Immature natural killer cell (primary cell): ENCODE measurements around the gene MAP3K1. TPM values are rescaled to one million over a fixed set of nuclear protein-coding genes. Genes with fewer than 3 reads are reported as not detected.
"Not testable (repeated sequence)": the region's sequence is repeated elsewhere in the genome, so short reads cannot be mapped to it uniquely, and the experiment has no call there.

Experiments
- DNase-seq, 3 donors: peaks; one replicate each; pipeline ENCODE4 v3.0.0; 2022; ENCODE audit warnings: mixed read lengths in 1 of 3
- H3K27ac Mint-ChIP-seq, 6 donors: one replicate each; pipeline ENCODE4 v1.8.0; 2020; ENCODE audit warnings: mixed read lengths in 6 of 6, mild to moderate bottlenecking in 5 of 6, inconsistent platforms in 4 of 6, moderate library complexity in 3 of 6
- H3K27me3 Mint-ChIP-seq, 3 donors: one replicate each; pipeline ENCODE4 v1.8.0; 2020 to 2021; ENCODE audit warnings: low read depth in 3 of 3, mild to moderate bottlenecking in 3 of 3, mixed read lengths in 3 of 3, moderate library complexity in 3 of 3, inconsistent platforms in 1 of 3
- H3K36me3 Mint-ChIP-seq, 3 donors: one replicate each; pipeline ENCODE4 v1.8.0; 2020; ENCODE audit warnings: mixed read lengths in 3 of 3, inconsistent platforms in 2 of 3, mild to moderate bottlenecking in 2 of 3
- H3K4me1 Mint-ChIP-seq, 2 donors: one replicate each; pipeline ENCODE4 v1.8.0; 2020; ENCODE audit warnings: inconsistent platforms in 2 of 2, mild to moderate bottlenecking in 2 of 2, mixed read lengths in 2 of 2, moderate library complexity in 1 of 2
- H3K4me3 Mint-ChIP-seq, 5 donors: one replicate each; pipeline ENCODE4 v1.8.0; 2020; ENCODE audit warnings: mild to moderate bottlenecking in 5 of 5, mixed read lengths in 5 of 5, inconsistent platforms in 3 of 5, moderate library complexity in 3 of 5
- H3K9me3 Mint-ChIP-seq, 6 donors: one replicate each; pipeline ENCODE4 v1.8.0; 2020; ENCODE audit warnings: mild to moderate bottlenecking in 6 of 6, mixed read lengths in 6 of 6, inconsistent platforms in 4 of 6, moderate library complexity in 3 of 6
- polyA plus RNA-seq, 3 donors: library from polyadenylated mRNA; unstranded; fragments of 300-500 nt; fragmentation: Illumina TruSeq; gene quantifications; one replicate each; pipeline ENCODE4 v1.2.3, GENCODE V29; 2021

Gene MAP3K1
- polyA plus RNA-seq, 3 donors from 2014 or later = 5.8 to 16.7 (median 10.2) TPM

DNA sequence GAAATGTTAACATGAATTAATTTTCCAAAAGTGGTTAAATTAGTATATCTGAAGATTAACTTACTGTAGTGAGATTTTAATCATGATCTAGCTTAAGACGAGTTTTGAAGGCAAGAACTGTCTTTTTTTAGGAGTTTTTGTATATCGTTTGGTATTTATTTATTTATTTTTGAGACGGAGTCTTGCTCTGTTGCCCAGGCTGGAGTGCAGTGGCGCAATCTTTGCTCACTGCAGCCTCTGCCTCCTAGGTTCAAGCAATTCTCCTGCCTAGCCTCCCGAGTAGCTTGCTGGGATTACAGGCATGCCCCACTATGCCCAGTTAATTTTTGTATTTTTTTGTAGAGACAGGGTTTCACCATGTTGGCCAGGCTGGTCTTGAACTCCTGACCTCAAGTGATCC is 6.5 kb downstream of the MAP3K1 start:
- not testable (repeated sequence) for H3K27me3 Mint-ChIP-seq, H3K9me3 Mint-ChIP-seq, DNase-seq, H3K4me3 Mint-ChIP-seq, H3K36me3 Mint-ChIP-seq, H3K27ac Mint-ChIP-seq
- peaks cover 73 to 92% of the 10 kb centered on the region in 2 donors for H3K4me1 Mint-ChIP-seq

DNA sequence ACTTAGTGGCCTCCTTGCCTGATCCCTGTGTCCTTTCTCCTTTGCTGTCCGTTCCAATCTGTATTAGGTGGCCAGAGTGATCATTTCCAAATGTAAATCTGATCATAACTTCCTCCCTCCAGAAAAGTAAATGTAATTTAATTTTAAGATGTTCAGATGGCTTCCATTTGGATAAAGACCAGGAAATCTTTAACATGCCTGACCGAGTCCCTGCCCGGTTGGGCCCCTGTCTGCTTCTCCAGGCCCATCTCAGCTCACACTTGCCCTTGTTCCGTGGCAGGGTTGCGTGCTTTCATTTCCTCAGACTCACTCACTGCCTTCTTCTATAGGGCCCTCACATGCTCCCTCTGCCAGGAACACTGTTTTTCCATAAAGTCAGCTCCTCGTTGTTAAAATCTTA is 7.6 kb downstream of the MAP3K1 start:
- Mint-ChIP-seq H3K4me1 (peaks cover 70 to 90% of the 10 kb centered on the region in 2 donors), H3K36me3 (no peaks in the 10 kb centered on the region), H3K4me3 (no peak overlapping the region), H3K27me3 (peaks cover 0 to 1% (median 0%) of the 10 kb centered on the region in 3 donors), H3K9me3 (no peaks in the 10 kb centered on the region), H3K27ac (peak overlapping the region in 1 of 6 donors; percentile 23)
- DNase-seq = no peak

GRCh38 chr5:56824019-56824418 is 8.7 kb downstream of the MAP3K1 start:
- no peaks in the 10 kb centered on the region for H3K36me3 Mint-ChIP-seq
- no peak overlapping the region for H3K4me3 Mint-ChIP-seq
- peaks cover 0 to 1% (median 0%) of the 10 kb centered on the region in 3 donors for H3K27me3 Mint-ChIP-seq
- H3K9me3 Mint-ChIP-seq = no peaks in the 10 kb centered on the region
- peaks cover 71 to 90% of the 10 kb centered on the region in 2 donors for H3K4me1 Mint-ChIP-seq
- H3K27ac Mint-ChIP-seq = peak overlapping the region in 4 of 6 donors; percentile 3 to 43 (median 11)
- DNase-seq = no peak

DNA sequence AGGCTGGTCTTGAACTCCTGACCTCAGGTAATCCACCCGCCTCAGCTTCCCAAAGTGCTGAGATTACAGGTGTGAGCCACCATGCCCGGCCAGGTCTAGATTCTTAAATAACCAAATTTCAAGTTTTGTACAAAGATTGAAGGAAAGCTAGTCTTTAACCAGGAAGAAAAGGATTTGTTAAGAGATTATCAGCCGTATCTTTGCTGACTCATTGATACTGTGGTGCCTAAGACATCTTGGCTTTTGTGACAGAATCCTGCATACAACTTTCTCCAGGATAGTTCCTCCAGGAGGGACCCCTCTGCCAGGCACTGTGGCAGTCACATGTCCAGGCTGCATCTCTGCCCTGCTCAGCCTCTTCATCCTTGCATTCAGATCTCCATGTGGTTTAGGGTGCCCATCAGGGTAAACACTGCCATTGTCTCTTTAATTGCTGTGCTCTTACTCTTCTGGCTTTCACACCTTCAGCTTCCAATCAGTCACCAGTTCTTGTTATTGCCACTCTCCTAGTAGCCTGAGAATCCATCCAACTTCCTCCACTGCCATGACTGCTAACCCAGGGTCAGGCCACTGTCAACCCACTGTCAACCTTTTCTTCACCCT is 10.0 kb downstream of the MAP3K1 start:
- H3K27me3 Mint-ChIP-seq = peaks cover 0 to 1% (median 0%) of the 10 kb centered on the region in 3 donors
- H3K9me3 Mint-ChIP-seq = no peaks in the 10 kb centered on the region
- H3K4me1 Mint-ChIP-seq = peaks cover 74 to 90% of the 10 kb centered on the region in 2 donors
- H3K27ac Mint-ChIP-seq = peak overlapping the region in 3 of 6 donors; percentile 23 to 42 (median 33)
- no peaks in the 10 kb centered on the region for H3K36me3 Mint-ChIP-seq
- no peak for DNase-seq
- peak overlapping the region in 2 of 5 donors; percentile 6 to 43 for H3K4me3 Mint-ChIP-seq

DNA sequence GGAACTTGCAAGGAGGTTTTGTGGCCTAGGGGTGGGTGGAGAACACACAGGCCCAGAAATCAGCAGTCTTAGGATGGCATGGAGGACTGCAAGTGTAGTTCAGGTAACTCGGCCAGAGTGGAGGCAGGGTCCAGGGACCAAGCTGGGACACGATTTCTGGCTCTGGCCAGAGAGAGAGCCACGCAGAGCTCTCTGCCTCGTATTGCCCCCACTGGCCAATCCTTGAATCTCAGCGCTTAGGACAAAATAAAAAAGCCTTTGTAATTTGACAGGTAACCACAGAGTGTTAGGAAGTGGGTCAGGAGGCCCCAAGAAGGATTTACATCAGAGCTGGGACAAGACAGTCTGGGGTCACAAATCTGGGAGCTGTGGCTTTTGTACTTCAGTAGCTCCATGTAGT is 11.7 kb downstream of the MAP3K1 start:
- no peak overlapping the region for H3K4me3 Mint-ChIP-seq
- no peaks in the 10 kb centered on the region for H3K36me3 Mint-ChIP-seq
- peaks cover 0 to under 1% (median 0%) of the 10 kb centered on the region in 3 donors for H3K27me3 Mint-ChIP-seq
- peak overlapping the region in 3 of 6 donors; percentile 21 to 52 (median 38) for H3K27ac Mint-ChIP-seq
- peaks cover 76 to 97% of the 10 kb centered on the region in 2 donors for H3K4me1 Mint-ChIP-seq
- no peak for DNase-seq
- H3K9me3 Mint-ChIP-seq = no peaks in the 10 kb centered on the region

DNA sequence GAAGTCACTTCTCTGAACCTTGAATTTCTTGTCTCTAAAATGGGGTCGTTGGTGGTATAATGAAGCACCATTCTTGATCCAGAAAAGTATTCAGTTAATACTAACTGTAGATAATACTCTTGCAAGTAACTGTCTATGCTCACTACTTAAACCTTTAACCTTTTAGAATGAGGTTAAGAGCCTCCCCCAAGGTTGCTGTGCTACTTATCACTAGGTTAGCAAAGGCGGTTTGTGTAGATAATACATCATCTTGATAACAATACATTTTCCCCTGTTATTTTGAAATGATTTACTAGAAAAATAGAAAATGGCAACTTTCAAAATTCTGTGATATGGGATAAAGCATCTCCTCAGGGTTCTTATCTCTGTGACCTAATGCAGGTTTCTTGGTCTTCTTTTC is 12.6 kb downstream of the MAP3K1 start:
- peaks cover 76 to 94% of the 10 kb centered on the region in 2 donors for H3K4me1 Mint-ChIP-seq

GRCh38 chr5:56829137-56829908 is 14.0 kb downstream of the MAP3K1 start:
- H3K36me3 Mint-ChIP-seq = no peaks in the 10 kb centered on the region
- H3K9me3 Mint-ChIP-seq = no peaks in the 10 kb centered on the region
- no peaks in the 10 kb centered on the region for H3K27me3 Mint-ChIP-seq
- no peak overlapping the region for H3K4me3 Mint-ChIP-seq
- DNase-seq = no peak
- peaks cover 79 to 94% of the 10 kb centered on the region in 2 donors for H3K4me1 Mint-ChIP-seq
- H3K27ac Mint-ChIP-seq = peak overlapping the region in 1 of 6 donors; percentile 12

More for the DNA sequence above, 12.6 kb downstream of the MAP3K1 start:
- Mint-ChIP-seq H3K4me3 (no peak overlapping the region), H3K9me3 (no peaks in the 10 kb centered on the region), H3K27me3 (no peaks in the 10 kb centered on the region), H3K36me3 (no peaks in the 10 kb centered on the region), H3K27ac (peak overlapping the region in 2 of 6 donors; percentile 21 to 36)
- no peak for DNase-seq

DNA sequence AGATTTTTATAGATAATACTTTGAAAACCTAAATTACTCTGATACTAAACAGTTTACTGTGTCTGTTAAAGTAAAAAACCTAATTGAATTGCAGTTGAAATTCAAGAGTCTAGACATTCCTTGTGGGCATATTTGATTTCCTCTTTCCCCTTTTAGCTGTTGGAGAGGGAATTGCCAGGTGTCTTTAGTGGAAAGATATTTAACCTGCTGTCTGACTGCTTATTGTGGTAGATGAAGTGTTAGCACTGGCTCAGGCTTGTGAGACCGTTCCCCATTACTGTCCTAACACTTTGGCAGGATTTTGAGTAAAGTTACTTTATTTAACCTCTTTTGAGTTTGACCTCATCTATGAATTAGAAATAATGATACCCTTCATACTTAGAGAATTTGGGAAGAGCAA is 16.4 kb downstream of the MAP3K1 start:
- no peaks in the 10 kb centered on the region for H3K9me3 Mint-ChIP-seq
- H3K4me1 Mint-ChIP-seq = peaks cover 80 to 93% of the 10 kb centered on the region in 2 donors
- no peaks in the 10 kb centered on the region for H3K36me3 Mint-ChIP-seq
- DNase-seq = no peak
- peak overlapping the region in 2 of 6 donors; percentile 37 to 43 for H3K27ac Mint-ChIP-seq
- H3K27me3 Mint-ChIP-seq = no peaks in the 10 kb centered on the region
- H3K4me3 Mint-ChIP-seq = no peak overlapping the region

DNA sequence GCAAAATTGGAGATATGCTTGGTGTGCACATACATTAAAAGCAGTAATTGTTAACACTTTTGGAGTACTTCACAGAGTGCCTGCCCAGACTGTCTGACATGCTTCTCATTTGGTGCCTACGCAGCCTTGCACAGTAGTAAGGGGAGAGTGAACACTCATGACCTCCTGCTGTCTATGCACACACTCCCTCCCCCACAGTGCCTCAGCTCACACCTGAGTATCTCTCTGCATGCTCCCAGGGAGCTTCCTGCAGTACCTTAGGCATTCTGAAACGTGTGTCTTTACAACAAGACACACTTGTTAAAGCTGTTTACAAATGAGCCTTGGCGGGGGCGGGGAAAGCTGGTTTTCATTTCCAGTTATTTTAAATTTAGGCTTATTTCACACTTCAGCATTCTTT is 18.0 kb downstream of the MAP3K1 start:
- H3K9me3 Mint-ChIP-seq = no peaks in the 10 kb centered on the region
- H3K4me1 Mint-ChIP-seq = peaks cover 83 to 95% of the 10 kb centered on the region in 2 donors
- DNase-seq = no peak
- H3K27me3 Mint-ChIP-seq = no peaks in the 10 kb centered on the region
- H3K27ac Mint-ChIP-seq = no peak overlapping the region
- H3K4me3 Mint-ChIP-seq = no peak overlapping the region
- no peaks in the 10 kb centered on the region for H3K36me3 Mint-ChIP-seq

DNA sequence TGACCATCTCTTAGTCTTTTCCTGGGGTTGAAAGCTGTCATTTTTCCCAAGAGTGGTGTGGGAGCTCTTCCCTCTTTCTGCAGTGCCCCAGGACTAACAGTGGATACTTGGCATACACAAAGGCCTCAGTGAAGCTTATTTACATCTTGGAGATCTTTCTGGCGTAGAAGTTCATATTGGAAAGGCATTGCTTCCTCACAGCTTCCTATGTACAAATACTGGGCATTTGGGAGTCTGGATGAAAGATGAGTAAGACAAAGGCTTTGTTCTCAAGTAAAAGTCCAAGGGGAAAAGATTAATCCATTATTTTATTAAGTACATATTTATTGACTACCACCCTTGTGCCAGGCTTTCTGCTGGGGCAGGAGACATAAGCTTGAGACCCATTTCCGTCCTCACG is 22.0 kb downstream of the MAP3K1 start:
- no peaks in the 10 kb centered on the region for H3K36me3 Mint-ChIP-seq
- peak overlapping the region in 5 of 6 donors; percentile 5 to 57 (median 19) for H3K27ac Mint-ChIP-seq
- DNase-seq = no peak
- no peak overlapping the region for H3K4me3 Mint-ChIP-seq
- no peaks in the 10 kb centered on the region for H3K27me3 Mint-ChIP-seq
- peaks cover 65 to 83% of the 10 kb centered on the region in 2 donors for H3K4me1 Mint-ChIP-seq
- H3K9me3 Mint-ChIP-seq = no peaks in the 10 kb centered on the region

DNA sequence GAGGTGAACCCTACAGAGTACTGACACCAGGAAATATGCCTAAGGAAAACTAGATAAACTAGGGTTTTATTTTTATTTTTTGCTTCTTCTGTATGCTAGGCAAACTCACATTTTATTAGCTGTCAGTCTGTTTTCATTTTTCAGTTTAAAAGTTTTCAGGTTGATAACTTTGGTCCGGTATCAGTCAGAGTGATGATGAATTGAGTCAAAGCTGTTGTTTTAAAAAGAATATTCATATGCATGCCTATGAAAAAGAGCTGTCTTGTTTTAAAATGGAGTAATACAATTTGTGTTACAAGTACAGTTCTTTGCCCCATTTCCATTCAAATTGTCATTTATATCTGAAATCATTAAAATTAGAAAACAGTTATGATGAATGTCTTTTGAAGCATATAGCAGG is 22.6 kb downstream of the MAP3K1 start:
- DNase-seq = no peak
- H3K27me3 Mint-ChIP-seq = no peaks in the 10 kb centered on the region
- H3K9me3 Mint-ChIP-seq = no peaks in the 10 kb centered on the region
- H3K4me1 Mint-ChIP-seq = peaks cover 64 to 87% of the 10 kb centered on the region in 2 donors
- peak overlapping the region in 5 of 6 donors; percentile 23 to 73 (median 41) for H3K27ac Mint-ChIP-seq
- H3K36me3 Mint-ChIP-seq = no peaks in the 10 kb centered on the region
- no peak overlapping the region for H3K4me3 Mint-ChIP-seq

- DNase-seq = peak; percentile 39 to 55 (median 50)
- Mint-ChIP-seq H3K27ac (peak overlapping the region; percentile 8 to 73 (median 46)), H3K4me3 (peak overlapping the region in 2 of 5 donors; percentile 4 to 53), H3K4me1 (peaks cover 62 to 87% of the 10 kb centered on the region in 2 donors), H3K9me3 (no peaks in the 10 kb centered on the region), H3K27me3 (no peaks in the 10 kb centered on the region), H3K36me3 (no peaks in the 10 kb centered on the region)
Measured at GRCh38 chr5:56838409-56839039, 23.2 kb downstream of the MAP3K1 start.

DNA sequence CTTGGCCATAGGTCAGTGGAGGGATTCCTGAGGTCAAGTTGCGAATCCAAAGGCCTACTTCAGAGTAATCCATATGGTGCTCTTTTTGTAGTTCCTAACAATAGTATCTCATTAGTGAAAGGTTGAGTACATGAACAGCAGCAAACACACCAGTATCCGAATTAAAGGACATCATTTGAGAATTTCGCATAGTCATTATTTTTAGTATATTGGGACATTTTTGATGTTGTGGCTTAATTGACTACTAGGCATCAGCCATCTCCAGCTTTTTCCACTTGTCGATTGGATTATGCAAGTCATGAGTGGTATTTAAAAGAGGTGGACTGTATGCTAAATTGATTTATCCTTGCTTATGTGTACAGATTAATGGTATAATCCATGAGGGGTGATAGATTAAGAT is 23.7 kb downstream of the MAP3K1 start:
- H3K36me3 Mint-ChIP-seq = no peaks in the 10 kb centered on the region
- peaks cover 57 to 85% of the 10 kb centered on the region in 2 donors for H3K4me1 Mint-ChIP-seq
- no peak for DNase-seq
- H3K9me3 Mint-ChIP-seq = no peaks in the 10 kb centered on the region
- H3K4me3 Mint-ChIP-seq = no peak overlapping the region
- H3K27ac Mint-ChIP-seq = peak overlapping the region in 5 of 6 donors; percentile 30 to 73 (median 49)
- H3K27me3 Mint-ChIP-seq = no peaks in the 10 kb centered on the region

- no peak for DNase-seq
- no peaks in the 10 kb centered on the region for H3K27me3 Mint-ChIP-seq
- no peaks in the 10 kb centered on the region for H3K9me3 Mint-ChIP-seq
- no peaks in the 10 kb centered on the region for H3K36me3 Mint-ChIP-seq
- H3K4me3 Mint-ChIP-seq = no peak overlapping the region
- H3K27ac Mint-ChIP-seq = no peak overlapping the region
- peaks cover 58 to 86% of the 10 kb centered on the region in 2 donors for H3K4me1 Mint-ChIP-seq
Measured at GRCh38 chr5:56840597-56840996, 25.2 kb downstream of the MAP3K1 start.
